ENCODE measurements around the gene RNASEH2A. TPM values are rescaled to one million over a fixed set of nuclear protein-coding genes. Genes with fewer than 3 reads are reported as not detected.

Gene RNASEH2A
- total and polyA plus RNA-seq, 2 of the 4 experiments (the other 2 are of a cell fraction) = 34.9 to 44.6 TPM

DNA sequence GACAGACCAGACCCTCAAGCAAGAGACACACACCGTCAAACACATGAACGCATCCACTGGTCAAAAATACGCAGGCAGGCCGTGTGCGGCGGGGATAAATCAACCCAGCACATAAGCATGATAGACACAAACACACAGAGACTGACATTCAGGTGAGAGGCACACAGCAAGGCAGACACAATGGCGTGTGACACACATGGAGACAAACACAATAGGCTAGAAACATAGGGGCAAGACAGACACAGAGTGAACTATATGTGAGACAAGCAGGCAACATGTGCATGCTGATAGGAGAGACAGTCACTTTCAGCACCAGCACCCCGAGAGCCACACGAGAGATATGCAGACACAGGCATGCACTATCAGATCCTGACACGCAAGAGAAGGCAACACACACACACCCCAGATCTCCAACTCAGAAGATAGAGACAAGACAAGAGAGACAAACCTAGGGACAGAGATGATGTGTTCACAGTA, 22.0 kb upstream of the RNASEH2A start:
- peaks cover 0 to 38% of the 10 kb centered on the region in 2 experiments; a peak in 2 of 4 replicates for H3K79me1 ChIP-seq (ENCODE audit: low read depth in 1 of 2, low read length in 2 of 2)
- no peak overlapping the region for H3K4me3 ChIP-seq (ENCODE audit: insufficient read depth, low read depth, low read length)
- POLR2A ChIA-PET (ENCODE audit: unreplicated experiment) = no interaction called here
- H3K14ac ChIP-seq (replicated peaks; ENCODE audit: low read depth, low read length) = peak overlapping the region; percentile 40
- H2AFZ ChIP-seq (replicated peaks; ENCODE audit: low read length, poor library complexity) = peak overlapping the region; percentile 64
- DNase-seq = peak; percentile 46
- BruUV-seq (replicated peaks) = no TSS peak
- peaks cover 30% of the 10 kb centered on the region for H3K9me1 ChIP-seq (ENCODE audit: insufficient read depth, low read length)
- H2AK9ac ChIP-seq (replicated peaks; ENCODE audit: low read depth, low read length, poor library complexity) = peak overlapping the region; percentile 97
- dilution Hi-C loops (cut with HindIII; ENCODE audit: low sequenced_read_pairs, unreplicated experiment) = no loop called here
- H3K56ac ChIP-seq (ENCODE audit: extremely low read depth, insufficient read depth, low read length) = peak overlapping the region; percentile 56
- H2AK5ac ChIP-seq (ENCODE audit: low read depth, low read length) = peak overlapping the region; percentile 97
- peak overlapping the region; percentile 80 for H3K4ac ChIP-seq (ENCODE audit: low read depth, low read length)
- H4K20me1 ChIP-seq (ENCODE audit: insufficient read depth, low read length) = peaks cover 3% of the 10 kb centered on the region; the same call in 1 of the 2 replicates
- no peaks in the 10 kb centered on the region for H3K36me3 ChIP-seq (ENCODE audit: control insufficient read depth, insufficient read depth, low read length)
- H3K9me3 ChIP-seq (ENCODE audit: control insufficient read depth, insufficient read depth, low read length) = no peaks in the 10 kb centered on the region
- H4K8ac ChIP-seq (ENCODE audit: low read depth in 2 of 2, low read length in 2 of 2) = peak overlapping the region in 1 of 2 experiments; percentile 79; a peak in 3 of 4 replicates
- 87% methylated on average over 3 of the region's 10 CpGs; no CpG with 5 or more reads in 1 of the 2 experiments for WGBS, 2 experiments (ENCODE audit: extremely low coverage in 2 of 2, insufficient read length in 1 of 2)
- H4K5ac ChIP-seq (ENCODE audit: low read depth, low read length) = peak overlapping the region; percentile 77
- peak overlapping the region; percentile 40 for H4K91ac ChIP-seq (ENCODE audit: insufficient read depth, low read depth, low read length)
- H3K4me2 ChIP-seq (ENCODE audit: low read depth, low read length) = no peak overlapping the region
- peak overlapping the region; percentile 22; the same call in 2 of the 3 replicates for H2BK15ac ChIP-seq (ENCODE audit: low read depth, low read length)
- peak overlapping the region; percentile 7; the same call in 1 of the 2 replicates for H3K18ac ChIP-seq (ENCODE audit: low read depth, low read length)
- H2BK120ac ChIP-seq (ENCODE audit: low read depth, low read length) = peak overlapping the region; percentile 88
- peaks cover 49% of the 10 kb centered on the region for H3K4me1 ChIP-seq (ENCODE audit: control insufficient read depth, insufficient read depth, low read length)
- in situ Hi-C loops (cut with MboI; ENCODE audit: low sequenced_read_pairs) = loop anchor here (25.0 kb wide), 1 partner anchor 1053 kb away; no protein-coding TSS in a partner anchor
- intact Hi-C loops (cut with micrococcal nuclease) = no loop called here
- CTCF ChIA-PET = no interaction called here
- peak overlapping the region; percentile 62 for H2BK20ac ChIP-seq (ENCODE audit: low read depth, low read length)
- H3K9ac ChIP-seq (ENCODE audit: low read depth, low read length) = no peak overlapping the region
- H3K27me3 ChIP-seq (ENCODE audit: control insufficient read depth, insufficient read depth, low read length) = no peaks in the 10 kb centered on the region
- TF ChIP-seq MAFK (IDR thresholded peaks at IDR 0.05; ENCODE audit: low read depth, low read length) (no peak), BHLHE40 (IDR thresholded peaks at IDR 0.05; ENCODE audit: low read depth, low read length) (no peak), MAZ (IDR thresholded peaks at IDR 0.05; ENCODE audit: borderline replicate concordance, low read depth, low read length) (no peak), POLR2A (IDR thresholded peaks at IDR 0.05; ENCODE audit: low read depth, low read length) (no peak), FOS (IDR thresholded peaks at IDR 0.05; ENCODE audit: low read depth, low read length) (no peak), RCOR1 (IDR thresholded peaks at IDR 0.05; ENCODE audit: insufficient replicate concordance, low read length) (no peak), SMC3 (IDR thresholded peaks at IDR 0.05; ENCODE audit: low read depth, low read length) (no peak), RFX5 (IDR thresholded peaks at IDR 0.05; ENCODE audit: low read depth, low read length) (no peak), ELK1 (IDR thresholded peaks at IDR 0.05; ENCODE audit: borderline replicate concordance, low read depth, low read length) (no peak), CEBPB (IDR thresholded peaks at IDR 0.05; ENCODE audit: low read depth, low read length) (no peak), CHD1 (IDR thresholded peaks at IDR 0.05; ENCODE audit: low read depth, low read length) (no peak), RAD21 (IDR thresholded peaks at IDR 0.05; ENCODE audit: low read length) (no peak), MXI1 (IDR thresholded peaks at IDR 0.05; ENCODE audit: borderline replicate concordance, low read depth, low read length) (no peak; the same call in 1 of the 2 replicates)
- TF ChIP-seq, protein P1, sequence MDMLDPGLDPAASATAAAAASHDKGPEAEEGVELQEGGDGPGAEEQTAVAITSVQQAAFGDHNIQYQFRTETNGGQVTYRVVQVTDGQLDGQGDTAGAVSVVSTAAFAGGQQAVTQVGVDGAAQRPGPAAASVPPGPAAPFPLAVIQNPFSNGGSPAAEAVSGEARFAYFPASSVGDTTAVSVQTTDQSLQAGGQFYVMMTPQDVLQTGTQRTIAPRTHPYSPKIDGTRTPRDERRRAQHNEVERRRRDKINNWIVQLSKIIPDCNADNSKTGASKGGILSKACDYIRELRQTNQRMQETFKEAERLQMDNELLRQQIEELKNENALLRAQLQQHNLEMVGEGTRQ (IDR thresholded peaks at IDR 0.05; ENCODE audit: low read depth, low read length) = no peak
- H3K27ac ChIP-seq (ENCODE audit: insufficient read depth, low read length) = peak overlapping the region; percentile 85
- H3K23ac ChIP-seq (ENCODE audit: low read depth, low read length) = peak overlapping the region; percentile 82
- peak overlapping the region; percentile 95 for H2BK5ac ChIP-seq (ENCODE audit: low read depth, low read length, poor library complexity, severe bottlenecking)
- no peak for ATAC-seq (ENCODE audit: low read depth)
